ENCODE results near the gene TMEM269. TPM values are rescaled to one million over a fixed set of nuclear protein-coding genes. Genes with fewer than 3 reads are reported as not detected.
"Not testable (repeated sequence)": the region's sequence is repeated elsewhere in the genome, so short reads cannot be mapped to it uniquely, and the experiment has no call there.

Gene TMEM269
- total RNA-seq, 1 donor from 2014 or later = 0.52 TPM

DNA sequence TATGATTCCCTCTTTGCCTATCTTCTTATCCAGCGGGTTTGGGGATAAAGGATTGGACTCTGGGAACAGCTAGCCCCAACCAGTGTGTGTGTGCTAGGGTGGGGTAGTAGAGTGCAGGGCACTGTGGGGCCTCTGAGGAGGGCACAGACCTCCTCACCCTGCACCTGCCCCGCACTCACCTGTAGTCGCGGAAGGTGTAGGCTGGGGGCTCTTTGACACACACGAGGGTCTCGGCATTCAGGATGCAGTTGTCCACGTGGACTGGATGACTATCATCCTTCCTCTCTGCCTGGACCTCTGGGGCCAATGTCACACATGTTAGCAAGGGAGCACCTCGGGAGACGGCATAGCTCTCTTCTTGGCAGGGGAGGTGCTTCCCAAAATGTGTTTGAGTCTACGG, 36.8 kb upstream of the TMEM269 start:
- Histone ChIP-seq H3K27me3 (ENCODE audit: control insufficient read depth in 3 of 3, insufficient read depth in 3 of 3, low read length in 3 of 3) (no peaks in the 10 kb centered on the region), H3K4me1 (ENCODE audit: control insufficient read depth in 3 of 3, insufficient read depth in 3 of 3, low read length in 3 of 3) (no peaks in the 10 kb centered on the region), H3K9ac (ENCODE audit: low read depth in 1 of 3, low read length in 3 of 3) (no peak overlapping the region), H3K4me3 (ENCODE audit: low read length in 3 of 3) (no peak overlapping the region), H3K9me3 (ENCODE audit: control insufficient read depth in 3 of 3, low read length in 3 of 3) (no peaks in the 10 kb centered on the region), H3K36me3 (ENCODE audit: control insufficient read depth in 3 of 3, insufficient read depth in 3 of 3, low read length in 3 of 3) (peaks cover 49 to 55% (median 53%) of the 10 kb centered on the region in 3 donors), H3K27ac (ENCODE audit: low read depth, low read length) (no peak overlapping the region)

DNA sequence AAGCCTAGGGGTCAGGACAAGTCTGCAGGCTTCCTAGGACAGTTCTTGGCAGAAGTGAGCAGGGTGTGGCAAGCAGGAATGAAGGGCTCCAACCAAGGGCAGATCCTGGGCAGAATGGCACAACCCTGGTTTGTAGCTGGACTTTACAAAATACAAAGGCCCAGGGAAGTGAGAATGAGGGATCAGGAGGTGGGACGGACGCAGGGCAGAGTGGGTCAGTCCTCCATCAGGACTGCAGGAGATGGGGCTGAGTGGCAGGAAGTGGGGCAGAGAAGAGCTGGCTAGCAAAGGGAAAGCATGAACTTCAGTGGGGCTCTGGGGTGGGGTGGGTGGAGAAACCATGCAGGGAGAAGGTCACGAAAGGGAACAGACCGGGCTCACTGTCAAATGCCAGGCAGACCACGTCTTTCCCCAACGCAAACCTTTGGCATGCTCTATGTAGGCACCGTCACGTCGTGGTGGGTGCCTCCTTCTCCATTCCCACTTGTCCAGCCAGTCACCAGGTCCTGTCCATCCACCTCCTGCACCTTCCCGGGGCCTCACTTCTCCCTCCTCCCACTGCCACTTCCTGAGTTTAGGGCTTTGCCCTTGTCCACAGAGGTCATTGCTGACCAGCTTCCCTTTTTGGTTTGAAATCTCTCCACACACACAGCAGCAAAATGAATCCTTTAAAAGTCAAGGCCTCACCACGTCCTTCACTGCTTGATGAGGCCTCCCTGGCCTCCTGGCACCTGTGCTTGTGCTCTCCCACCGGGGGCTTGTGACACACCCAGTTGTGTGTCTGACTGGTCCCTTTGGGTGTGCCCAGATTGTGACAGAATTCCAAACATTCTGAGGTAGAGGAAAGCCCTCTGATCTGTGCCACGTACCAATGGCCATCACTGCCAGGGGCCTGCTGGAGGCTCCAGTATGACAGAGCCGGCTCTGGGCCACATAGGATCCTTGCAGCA, 36.1 kb upstream of the TMEM269 start:
- Histone ChIP-seq H3K9ac (ENCODE audit: low read depth in 1 of 3, low read length in 3 of 3) (no peak overlapping the region), H3K36me3 (ENCODE audit: control insufficient read depth in 3 of 3, insufficient read depth in 3 of 3, low read length in 3 of 3) (peaks cover 49 to 58% (median 57%) of the 10 kb centered on the region in 3 donors), H3K4me3 (ENCODE audit: low read length in 3 of 3) (no peak overlapping the region), H3K4me1 (ENCODE audit: control insufficient read depth in 3 of 3, insufficient read depth in 3 of 3, low read length in 3 of 3) (no peaks in the 10 kb centered on the region), H3K27ac (ENCODE audit: low read depth, low read length) (no peak overlapping the region), H3K9me3 (ENCODE audit: control insufficient read depth in 3 of 3, low read length in 3 of 3) (no peaks in the 10 kb centered on the region), H3K27me3 (ENCODE audit: control insufficient read depth in 3 of 3, insufficient read depth in 3 of 3, low read length in 3 of 3) (no peaks in the 10 kb centered on the region)

DNA sequence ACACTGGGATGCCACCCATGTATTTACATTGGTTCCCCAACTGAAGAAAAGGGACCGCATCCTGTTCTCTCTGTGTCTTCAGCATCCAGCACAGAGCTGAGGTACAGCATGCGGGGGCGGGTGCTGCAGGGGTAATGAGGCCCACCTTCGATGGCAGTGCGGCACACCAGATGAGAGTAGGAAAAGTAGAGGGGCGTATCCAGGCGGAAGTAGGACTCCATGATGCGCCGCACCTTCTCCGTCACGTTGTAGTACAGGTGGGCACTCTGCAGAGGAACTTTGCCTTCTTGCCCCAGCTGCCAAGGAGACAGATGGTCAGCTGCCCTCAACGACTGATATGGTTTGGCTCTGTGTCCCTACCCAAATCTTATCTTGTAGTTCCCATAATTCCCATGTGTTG, 34.8 kb upstream of the TMEM269 start:
- no peaks in the 10 kb centered on the region for H3K9me3 ChIP-seq (ENCODE audit: control insufficient read depth in 3 of 3, low read length in 3 of 3)
- H3K36me3 ChIP-seq (ENCODE audit: control insufficient read depth in 3 of 3, insufficient read depth in 3 of 3, low read length in 3 of 3) = peaks cover 61 to 71% (median 70%) of the 10 kb centered on the region in 3 donors
- H3K4me1 ChIP-seq (ENCODE audit: control insufficient read depth in 3 of 3, insufficient read depth in 3 of 3, low read length in 3 of 3) = no peaks in the 10 kb centered on the region
- no peak overlapping the region for H3K9ac ChIP-seq (ENCODE audit: low read depth in 1 of 3, low read length in 3 of 3)
- no peak overlapping the region for H3K4me3 ChIP-seq (ENCODE audit: low read length in 3 of 3)
- H3K27me3 ChIP-seq (ENCODE audit: control insufficient read depth in 3 of 3, insufficient read depth in 3 of 3, low read length in 3 of 3) = no peaks in the 10 kb centered on the region
- no peak overlapping the region for H3K27ac ChIP-seq (ENCODE audit: low read depth, low read length)

DNA sequence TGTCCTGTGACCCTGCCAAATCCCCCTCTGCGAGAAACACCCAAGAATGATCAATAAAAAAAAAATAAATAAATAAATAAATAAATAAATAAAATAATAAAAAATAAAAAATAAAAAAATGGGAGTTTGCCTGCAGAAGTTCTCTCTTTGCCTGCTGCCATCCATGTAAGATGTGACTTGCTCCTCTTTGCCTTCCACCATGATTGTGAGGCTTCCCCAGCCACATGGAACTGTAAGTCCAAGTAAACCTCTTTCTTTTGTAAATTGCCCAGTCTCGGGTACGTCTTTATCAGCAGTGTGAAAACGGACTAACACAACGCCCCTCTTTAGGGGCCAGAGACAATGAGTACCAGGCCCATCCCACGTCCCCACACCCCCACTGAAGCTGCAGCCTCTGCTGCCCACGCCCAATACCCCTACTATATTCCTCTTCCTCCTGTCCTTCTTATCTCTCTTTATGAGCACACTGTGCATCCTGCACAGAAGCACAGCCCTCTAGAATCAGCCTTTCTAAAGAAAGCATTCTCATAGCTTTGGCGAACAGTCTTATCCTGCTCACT, 33.2 kb upstream of the TMEM269 start:
- H3K36me3 ChIP-seq (ENCODE audit: control insufficient read depth in 3 of 3, insufficient read depth in 3 of 3, low read length in 3 of 3) = peaks cover 64 to 76% (median 74%) of the 10 kb centered on the region in 3 donors

DNA sequence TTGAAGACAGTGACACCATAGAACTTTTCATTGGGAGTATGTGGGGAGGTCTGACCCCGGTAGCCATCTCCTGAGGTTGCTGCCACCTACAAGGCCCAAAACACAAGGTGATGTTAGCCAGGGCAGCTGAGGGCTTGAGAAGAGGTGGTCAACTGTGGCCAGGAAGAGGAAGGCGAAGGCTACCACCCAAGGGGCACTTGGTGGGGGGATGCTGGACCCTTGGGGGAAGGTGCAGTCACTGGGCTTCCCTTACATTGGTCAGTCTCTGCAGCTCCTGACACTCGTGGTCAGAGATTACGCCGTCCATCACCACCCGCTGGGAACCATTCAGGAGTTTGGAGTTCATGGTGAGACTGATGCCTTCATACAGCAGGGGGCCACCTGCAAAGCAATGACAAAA, 32.5 kb upstream of the TMEM269 start:
- H3K9ac ChIP-seq (ENCODE audit: low read depth in 1 of 3, low read length in 3 of 3) = no peak overlapping the region
- no peak overlapping the region for H3K4me3 ChIP-seq (ENCODE audit: low read length in 3 of 3)
- H3K27me3 ChIP-seq (ENCODE audit: control insufficient read depth in 3 of 3, insufficient read depth in 3 of 3, low read length in 3 of 3) = no peaks in the 10 kb centered on the region
- H3K4me1 ChIP-seq (ENCODE audit: control insufficient read depth in 3 of 3, insufficient read depth in 3 of 3, low read length in 3 of 3) = no peaks in the 10 kb centered on the region
- no peak overlapping the region for H3K27ac ChIP-seq (ENCODE audit: low read depth, low read length)
- peaks cover 63 to 77% (median 73%) of the 10 kb centered on the region in 3 donors for H3K36me3 ChIP-seq (ENCODE audit: control insufficient read depth in 3 of 3, insufficient read depth in 3 of 3, low read length in 3 of 3)
- no peaks in the 10 kb centered on the region for H3K9me3 ChIP-seq (ENCODE audit: control insufficient read depth in 3 of 3, low read length in 3 of 3)

More for the DNA sequence above, 33.2 kb upstream of the TMEM269 start:
- not testable (repeated sequence) for H3K27ac ChIP-seq (ENCODE audit: low read depth, low read length); H3K27me3 ChIP-seq (ENCODE audit: control insufficient read depth in 3 of 3, insufficient read depth in 3 of 3, low read length in 3 of 3); H3K9ac ChIP-seq (ENCODE audit: low read depth in 1 of 3, low read length in 3 of 3); H3K4me3 ChIP-seq (ENCODE audit: low read length in 3 of 3); H3K9me3 ChIP-seq (ENCODE audit: control insufficient read depth in 3 of 3, low read length in 3 of 3); H3K4me1 ChIP-seq (ENCODE audit: control insufficient read depth in 3 of 3, insufficient read depth in 3 of 3, low read length in 3 of 3)

DNA sequence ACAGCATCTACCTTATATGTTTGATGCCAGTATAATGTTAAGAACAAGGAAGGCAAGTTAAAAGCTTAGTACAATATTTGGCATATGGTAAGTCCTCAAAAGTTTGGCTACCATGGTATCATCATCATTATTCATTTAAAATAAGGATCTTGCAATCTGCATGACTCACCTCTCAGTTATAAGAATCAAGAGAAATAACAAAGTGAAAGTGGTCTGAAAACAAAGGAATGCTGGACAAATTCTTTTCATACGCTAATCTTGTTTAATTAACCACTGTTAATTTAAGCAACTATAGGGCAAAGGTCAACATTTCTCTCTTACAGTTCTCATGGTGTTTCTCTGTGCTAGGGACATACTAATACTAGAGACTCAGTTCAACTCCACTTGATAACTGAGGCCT, 31.7 kb upstream of the TMEM269 start:
- Histone ChIP-seq H3K36me3 (ENCODE audit: control insufficient read depth in 3 of 3, insufficient read depth in 3 of 3, low read length in 3 of 3) (peaks cover 64 to 77% (median 73%) of the 10 kb centered on the region in 3 donors), H3K27me3 (ENCODE audit: control insufficient read depth in 3 of 3, insufficient read depth in 3 of 3, low read length in 3 of 3) (no peaks in the 10 kb centered on the region), H3K27ac (ENCODE audit: low read depth, low read length) (no peak overlapping the region), H3K9ac (ENCODE audit: low read depth in 1 of 3, low read length in 3 of 3) (no peak overlapping the region), H3K4me3 (ENCODE audit: low read length in 3 of 3) (no peak overlapping the region), H3K9me3 (ENCODE audit: control insufficient read depth in 3 of 3, low read length in 3 of 3) (no peaks in the 10 kb centered on the region), H3K4me1 (ENCODE audit: control insufficient read depth in 3 of 3, insufficient read depth in 3 of 3, low read length in 3 of 3) (no peaks in the 10 kb centered on the region)

DNA sequence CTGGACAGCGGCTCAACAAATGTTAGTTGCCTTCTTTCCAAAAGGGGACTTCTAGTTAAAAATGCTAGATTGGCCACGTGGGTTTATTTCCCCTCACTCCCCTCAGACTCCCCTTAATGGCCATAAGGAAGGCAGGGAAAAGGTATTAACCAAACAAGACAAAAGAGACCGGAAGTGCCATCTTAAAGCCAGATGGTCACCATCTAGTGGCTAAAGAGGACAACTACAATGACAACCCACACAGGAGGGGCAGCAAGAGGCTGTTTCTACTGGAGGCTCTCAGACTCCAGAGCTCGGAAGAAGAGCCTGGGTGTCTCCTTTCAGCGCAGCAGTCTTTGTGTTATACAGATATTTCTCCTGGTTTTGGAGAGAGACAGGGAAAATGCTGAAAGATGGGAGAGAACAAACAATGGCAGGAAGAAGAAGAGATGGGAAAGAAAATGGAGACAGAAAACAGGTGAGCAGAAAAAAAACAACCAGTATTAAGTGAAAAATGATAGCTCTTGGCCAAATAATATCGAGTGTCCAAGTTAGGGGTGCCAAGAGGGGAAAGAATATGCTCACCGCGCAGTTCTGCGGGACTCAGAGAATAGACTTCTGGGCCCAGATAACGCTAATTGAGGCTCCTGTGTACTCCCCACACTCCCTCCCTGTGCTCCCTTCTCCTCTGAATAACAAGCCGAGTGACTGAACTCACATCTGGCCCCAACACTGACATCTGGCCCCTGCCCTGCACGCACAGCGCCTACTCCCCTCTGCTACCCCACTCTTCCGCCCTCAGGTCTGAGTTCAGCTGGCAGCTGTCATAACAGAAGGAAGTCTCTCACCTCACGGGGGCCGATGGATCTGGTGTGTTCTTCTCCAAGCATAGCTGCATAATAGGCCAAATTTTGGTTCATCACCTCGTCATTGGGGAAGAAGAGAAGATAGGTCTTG, 27.6 kb upstream of the TMEM269 start:
- Histone ChIP-seq H3K36me3 (ENCODE audit: control insufficient read depth in 3 of 3, insufficient read depth in 3 of 3, low read length in 3 of 3) (peaks cover 40 to 68% (median 66%) of the 10 kb centered on the region in 3 donors), H3K27me3 (ENCODE audit: control insufficient read depth in 3 of 3, insufficient read depth in 3 of 3, low read length in 3 of 3) (no peaks in the 10 kb centered on the region), H3K9me3 (ENCODE audit: control insufficient read depth in 3 of 3, low read length in 3 of 3) (no peaks in the 10 kb centered on the region), H3K27ac (ENCODE audit: low read depth, low read length) (no peak overlapping the region), H3K4me1 (ENCODE audit: control insufficient read depth in 3 of 3, insufficient read depth in 3 of 3, low read length in 3 of 3) (no peaks in the 10 kb centered on the region), H3K9ac (ENCODE audit: low read depth in 1 of 3, low read length in 3 of 3) (no peak overlapping the region), H3K4me3 (ENCODE audit: low read length in 3 of 3) (no peak overlapping the region)

DNA sequence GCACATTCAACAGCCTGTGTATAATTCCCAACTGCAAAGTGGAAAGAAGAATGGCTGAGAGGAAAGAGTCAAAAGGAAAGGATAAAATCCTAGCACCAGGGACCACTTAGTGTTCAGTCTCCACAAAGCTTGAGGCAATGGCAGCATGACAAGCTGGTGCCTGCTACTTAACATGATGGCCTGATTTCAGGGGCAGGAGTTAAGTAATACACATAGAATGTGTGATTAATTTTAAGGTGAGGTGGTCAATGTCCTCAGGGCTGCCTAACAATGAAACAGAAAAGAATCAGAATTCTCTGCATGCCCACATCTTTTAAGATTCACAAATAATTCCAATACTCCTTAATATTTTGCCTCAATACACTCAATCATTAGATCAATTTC, 26.9 kb upstream of the TMEM269 start:
- Histone ChIP-seq H3K36me3 (ENCODE audit: control insufficient read depth in 3 of 3, insufficient read depth in 3 of 3, low read length in 3 of 3) (peaks cover 36 to 62% (median 60%) of the 10 kb centered on the region in 3 donors), H3K27me3 (ENCODE audit: control insufficient read depth in 3 of 3, insufficient read depth in 3 of 3, low read length in 3 of 3) (no peaks in the 10 kb centered on the region), H3K9me3 (ENCODE audit: control insufficient read depth in 3 of 3, low read length in 3 of 3) (no peaks in the 10 kb centered on the region), H3K27ac (ENCODE audit: low read depth, low read length) (no peak overlapping the region), H3K9ac (ENCODE audit: low read depth in 1 of 3, low read length in 3 of 3) (no peak overlapping the region), H3K4me3 (ENCODE audit: low read length in 3 of 3) (no peak overlapping the region), H3K4me1 (ENCODE audit: control insufficient read depth in 3 of 3, insufficient read depth in 3 of 3, low read length in 3 of 3) (no peaks in the 10 kb centered on the region)

DNA sequence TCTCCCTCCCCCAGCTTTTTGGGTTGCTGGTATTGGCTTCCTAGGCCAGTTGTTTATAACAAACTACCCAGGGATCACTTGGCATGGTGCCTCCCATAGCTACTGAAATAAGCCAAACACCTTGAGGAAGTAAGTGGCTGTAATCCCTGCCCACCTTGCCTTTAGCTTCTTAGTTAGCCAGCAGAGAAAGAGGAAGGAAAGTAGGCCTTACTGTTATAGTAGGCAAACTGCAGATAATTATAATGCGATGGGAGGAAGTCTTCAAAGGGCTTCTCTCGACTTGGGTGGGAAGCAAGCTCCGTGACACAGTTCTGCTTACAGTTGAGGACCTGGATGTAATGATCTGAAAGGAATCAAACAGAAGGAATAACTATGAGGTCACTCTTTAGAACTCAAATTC, 26.1 kb upstream of the TMEM269 start:
- H3K9me3 ChIP-seq (ENCODE audit: control insufficient read depth in 3 of 3, low read length in 3 of 3) = no peaks in the 10 kb centered on the region

More for the DNA sequence above, 26.1 kb upstream of the TMEM269 start:
- Histone ChIP-seq H3K4me3 (ENCODE audit: low read length in 3 of 3) (no peak overlapping the region), H3K27me3 (ENCODE audit: control insufficient read depth in 3 of 3, insufficient read depth in 3 of 3, low read length in 3 of 3) (no peaks in the 10 kb centered on the region), H3K27ac (ENCODE audit: low read depth, low read length) (no peak overlapping the region), H3K9ac (ENCODE audit: low read depth in 1 of 3, low read length in 3 of 3) (no peak overlapping the region), H3K36me3 (ENCODE audit: control insufficient read depth in 3 of 3, insufficient read depth in 3 of 3, low read length in 3 of 3) (peaks cover 36 to 58% (median 56%) of the 10 kb centered on the region in 3 donors), H3K4me1 (ENCODE audit: control insufficient read depth in 3 of 3, insufficient read depth in 3 of 3, low read length in 3 of 3) (no peaks in the 10 kb centered on the region)
